CD4-positive, alpha-beta T cell treated with Interleukin-15 for 4 hours (primary cell): Measurements from ENCODE around the gene ZDBF2.
"Not testable (repeated sequence)": the region's sequence is repeated elsewhere in the genome, so short reads cannot be mapped to it uniquely, and the experiment has no call there.

Source experiments
- DNase-seq: peaks from one replicate; pipeline ENCODE4 v3.0.0-alpha.2; 2020; ENCODE audit warnings: low spot score

ZDBF2 gene

GRCh38 chr2:206274434-206275311, at the start of gene ZDBF2:
Gene ZDBF2 (plus strand): TSS chr2:206274663. CDS start chr2:206281850, 7,187 bp downstream.
- DNase-seq, result peak; percentile 25

- no peak for DNase-seq
These were observed 48.8 kb upstream of the ZDBF2 start for GRCh38 chr2:206225435-206226232.

- not testable (repeated sequence) for DNase-seq
These were observed 45.8 kb upstream of the ZDBF2 start for GRCh38 chr2:206228636-206229035.

- DNase-seq, result no peak
These were observed 44.8 kb upstream of the ZDBF2 start for GRCh38 chr2:206229642-206230041.

GRCh38 chr2:206230060-206230762, 44.3 kb upstream of the ZDBF2 start:
- DNase-seq, result no peak

GRCh38 chr2:206231669-206232286, 42.7 kb upstream of the ZDBF2 start:
- DNase-seq, result no peak

- DNase-seq, result no peak
These were observed 42.0 kb upstream of the ZDBF2 start for GRCh38 chr2:206232287-206233035.

- no peak for DNase-seq
These were observed 35.3 kb upstream of the ZDBF2 start for GRCh38 chr2:206239157-206239556.

- no peak for DNase-seq
These were observed 34.1 kb upstream of the ZDBF2 start for GRCh38 chr2:206240327-206240726.

GRCh38 chr2:206241736-206242135, 32.7 kb upstream of the ZDBF2 start:
- DNase-seq, result no peak

- no peak for DNase-seq
These were observed 29.2 kb upstream of the ZDBF2 start for GRCh38 chr2:206245265-206245672.

- no peak for DNase-seq
These were observed 24.2 kb upstream of the ZDBF2 start for GRCh38 chr2:206250041-206250897.

GRCh38 chr2:206253125-206253776, 21.2 kb upstream of the ZDBF2 start:
- DNase-seq, result no peak

GRCh38 chr2:206253777-206254166, 20.7 kb upstream of the ZDBF2 start:
- no peak for DNase-seq

- no peak for DNase-seq
These were observed 19.5 kb upstream of the ZDBF2 start for GRCh38 chr2:206255003-206255402.

GRCh38 chr2:206256706-206257205, 17.7 kb upstream of the ZDBF2 start:
- no peak for DNase-seq

GRCh38 chr2:206257350-206257749, 17.1 kb upstream of the ZDBF2 start:
- no peak for DNase-seq

GRCh38 chr2:206257861-206258260, 16.6 kb upstream of the ZDBF2 start:
- DNase-seq, result no peak

- DNase-seq, result not testable (repeated sequence)
These were observed 15.8 kb upstream of the ZDBF2 start for GRCh38 chr2:206258615-206259014.
